ENCODE measurements around the gene CAPN12. TPM values are rescaled to one million over a fixed set of nuclear protein-coding genes. Genes with fewer than 3 reads are reported as not detected.

CAPN12 gene
- total and polyA plus RNA-seq, 2 experiments from 2014 or later = 0.11 to 0.21 TPM

GRCh38 chr19:38702278-38702677 lies 42.0 kb downstream of the CAPN12 start:
- Histone ChIP-seq H3K9me3 (ENCODE audit: low read depth) (no peaks in the 10 kb centered on the region), H3K27ac (peak overlapping the region; percentile 48), H3K79me2 (ENCODE audit: insufficient read depth) (peaks cover 100% of the 10 kb centered on the region), H4K20me1 (ENCODE audit: insufficient read depth) (no peaks in the 10 kb centered on the region), H3K9ac (peak overlapping the region; percentile 20; the same call in 1 of the 2 replicates), H3K4me3 (no peak overlapping the region), H3K36me3 (ENCODE audit: low read depth) (peaks cover 42% of the 10 kb centered on the region), H3K9me2 (ENCODE audit: insufficient read depth) (no peaks in the 10 kb centered on the region), H3K4me2 (ENCODE audit: unreplicated experiment) (no peak overlapping the region), H3K27me3 (replicated peaks; ENCODE audit: insufficient read depth) (no peaks in the 10 kb centered on the region), H3K4me1 (ENCODE audit: insufficient read depth) (no peaks in the 10 kb centered on the region), H3F3A (ENCODE audit: insufficient read depth) (peaks cover 13% of the 10 kb centered on the region; the same call in 1 of the 2 replicates), H2AFZ (no peak overlapping the region)
- 69 to 75% methylated on average over 13 to 14 of the region's 14 CpGs for WGBS, 2 experiments (ENCODE audit: low coverage in 1 of 2, low lambda C conversion rate in 2 of 2, missing lambda C conversion rate in 2 of 2)
- TF ChIP-seq EZH2phosphoT487 (IDR thresholded peaks at IDR 0.05; ENCODE audit: insufficient read depth, low read depth) = no peak
- TF ChIP-seq EZH2 (IDR thresholded peaks at IDR 0.05; ENCODE audit: insufficient read depth, poor library complexity, severe bottlenecking) = no peak
- no peak for DNase-seq
- in situ Hi-C loops (cut with MboI) = no loop called here

- peak overlapping the region; percentile 48 for H3K27ac ChIP-seq
Observed at GRCh38 chr19:38701455-38702063, 42.7 kb downstream of the CAPN12 start.

GRCh38 chr19:38700902-38701454 lies 43.3 kb downstream of the CAPN12 start:
- peaks cover 100% of the 10 kb centered on the region for H3K79me2 ChIP-seq (ENCODE audit: insufficient read depth)
- in situ Hi-C loops (cut with MboI) = no loop called here

More at GRCh38 chr19:38701455-38702063, 42.7 kb downstream of the CAPN12 start:
- H3F3A ChIP-seq (ENCODE audit: insufficient read depth) = 0 out of 2 replicates have a peak, but pooled peaks cover 7% of the 10 kb centered on the region
- no peak overlapping the region for H2AFZ ChIP-seq
- peaks cover 36% of the 10 kb centered on the region for H3K36me3 ChIP-seq (ENCODE audit: low read depth)
- H3K9me3 ChIP-seq (ENCODE audit: low read depth) = no peaks in the 10 kb centered on the region
- no peak overlapping the region for H3K4me2 ChIP-seq (ENCODE audit: unreplicated experiment)
- no peaks in the 10 kb centered on the region for H3K27me3 ChIP-seq (replicated peaks; ENCODE audit: insufficient read depth)
- H4K20me1 ChIP-seq (ENCODE audit: insufficient read depth) = no peaks in the 10 kb centered on the region
- H3K4me3 ChIP-seq = no peak overlapping the region
- H3K9me2 ChIP-seq (ENCODE audit: insufficient read depth) = no peaks in the 10 kb centered on the region
- peak overlapping the region; percentile 20; the same call in 1 of the 2 replicates for H3K9ac ChIP-seq
- DNase-seq = peak; percentile 54
- H3K4me1 ChIP-seq (ENCODE audit: insufficient read depth) = no peaks in the 10 kb centered on the region
- WGBS, 2 experiments (ENCODE audit: low coverage in 1 of 2, low lambda C conversion rate in 2 of 2, missing lambda C conversion rate in 2 of 2) = 43% methylated on average over 11 of the region's 11 CpGs
- in situ Hi-C loops (cut with MboI) = no loop called here
- TF ChIP-seq EZH2 (IDR thresholded peaks at IDR 0.05; ENCODE audit: insufficient read depth, poor library complexity, severe bottlenecking) (no peak), EZH2phosphoT487 (IDR thresholded peaks at IDR 0.05; ENCODE audit: insufficient read depth, low read depth) (no peak)
- H3K79me2 ChIP-seq (ENCODE audit: insufficient read depth) = peaks cover 100% of the 10 kb centered on the region

GRCh38 chr19:38700350-38700901 lies 43.8 kb downstream of the CAPN12 start:
- no peaks in the 10 kb centered on the region for H4K20me1 ChIP-seq (ENCODE audit: insufficient read depth)
- peaks cover 25% of the 10 kb centered on the region for H3K36me3 ChIP-seq (ENCODE audit: low read depth)
- 0 out of 2 replicates have a peak, but pooled peaks cover 7% of the 10 kb centered on the region for H3F3A ChIP-seq (ENCODE audit: insufficient read depth)
- peaks cover 100% of the 10 kb centered on the region for H3K79me2 ChIP-seq (ENCODE audit: insufficient read depth)
- no peak overlapping the region for H3K9ac ChIP-seq
- no peak overlapping the region for H2AFZ ChIP-seq
- H3K4me3 ChIP-seq = no peak overlapping the region
- no peaks in the 10 kb centered on the region for H3K27me3 ChIP-seq (replicated peaks; ENCODE audit: insufficient read depth)
- H3K27ac ChIP-seq = no peak overlapping the region
- TF ChIP-seq EZH2 (IDR thresholded peaks at IDR 0.05; ENCODE audit: insufficient read depth, poor library complexity, severe bottlenecking) = no peak
- TF ChIP-seq EZH2phosphoT487 (IDR thresholded peaks at IDR 0.05; ENCODE audit: insufficient read depth, low read depth) = no peak
- DNase-seq = no peak
- no peaks in the 10 kb centered on the region for H3K4me1 ChIP-seq (ENCODE audit: insufficient read depth)
- in situ Hi-C loops (cut with MboI) = no loop called here
- H3K9me3 ChIP-seq (ENCODE audit: low read depth) = no peaks in the 10 kb centered on the region
- H3K4me2 ChIP-seq (ENCODE audit: unreplicated experiment) = no peak overlapping the region
- 93 to 95% methylated on average over 19 to 21 of the region's 22 CpGs for WGBS, 2 experiments (ENCODE audit: low coverage in 1 of 2, low lambda C conversion rate in 2 of 2, missing lambda C conversion rate in 2 of 2)
- H3K9me2 ChIP-seq (ENCODE audit: insufficient read depth) = no peaks in the 10 kb centered on the region

More at GRCh38 chr19:38700902-38701454, 43.3 kb downstream of the CAPN12 start:
- Histone ChIP-seq H3K4me1 (ENCODE audit: insufficient read depth) (no peaks in the 10 kb centered on the region), H3K27ac (peak overlapping the region; percentile 48), H3K27me3 (replicated peaks; ENCODE audit: insufficient read depth) (no peaks in the 10 kb centered on the region), H3K9ac (no peak overlapping the region), H3K4me3 (no peak overlapping the region), H3K36me3 (ENCODE audit: low read depth) (peaks cover 30% of the 10 kb centered on the region), H2AFZ (no peak overlapping the region), H3K4me2 (ENCODE audit: unreplicated experiment) (no peak overlapping the region), H3K9me3 (ENCODE audit: low read depth) (no peaks in the 10 kb centered on the region), H3F3A (ENCODE audit: insufficient read depth) (0 out of 2 replicates have a peak, but pooled peaks cover 7% of the 10 kb centered on the region), H4K20me1 (ENCODE audit: insufficient read depth) (no peaks in the 10 kb centered on the region), H3K9me2 (ENCODE audit: insufficient read depth) (no peaks in the 10 kb centered on the region)
- TF ChIP-seq EZH2 (IDR thresholded peaks at IDR 0.05; ENCODE audit: insufficient read depth, poor library complexity, severe bottlenecking) = no peak
- TF ChIP-seq EZH2phosphoT487 (IDR thresholded peaks at IDR 0.05; ENCODE audit: insufficient read depth, low read depth) = no peak
- WGBS, 2 experiments (ENCODE audit: low coverage in 1 of 2, low lambda C conversion rate in 2 of 2, missing lambda C conversion rate in 2 of 2) = 85 to 86% methylated on average over 18 of the region's 18 CpGs
- no peak for DNase-seq

Measured in GM23248 (cell line).